ENCODE results near the gene CAMSAP3.

Gene CAMSAP3

GRCh38 chr19:7554990-7555864 lies 40.4 kb upstream of the CAMSAP3 start:
- Histone ChIP-seq H3K4me3 (ENCODE audit: low read length) (peak overlapping the region; percentile 44; the same call in 1 of the 2 replicates), H3K4me1 (ENCODE audit: insufficient read depth, low read length) (no peaks in the 10 kb centered on the region), H3K9ac (ENCODE audit: low read depth, low read length) (no peak overlapping the region), H3K27me3 (ENCODE audit: insufficient read depth, low read length) (no peaks in the 10 kb centered on the region), H3K36me3 (ENCODE audit: insufficient read depth, low read length) (peaks cover 46% of the 10 kb centered on the region), H3K9me3 (ENCODE audit: insufficient read depth, low read depth, low read length) (no peaks in the 10 kb centered on the region), H3K27ac (ENCODE audit: low read depth, low read length) (no peak overlapping the region)
- 93% methylated on average over 62 of the region's 62 CpGs for WGBS

DNA sequence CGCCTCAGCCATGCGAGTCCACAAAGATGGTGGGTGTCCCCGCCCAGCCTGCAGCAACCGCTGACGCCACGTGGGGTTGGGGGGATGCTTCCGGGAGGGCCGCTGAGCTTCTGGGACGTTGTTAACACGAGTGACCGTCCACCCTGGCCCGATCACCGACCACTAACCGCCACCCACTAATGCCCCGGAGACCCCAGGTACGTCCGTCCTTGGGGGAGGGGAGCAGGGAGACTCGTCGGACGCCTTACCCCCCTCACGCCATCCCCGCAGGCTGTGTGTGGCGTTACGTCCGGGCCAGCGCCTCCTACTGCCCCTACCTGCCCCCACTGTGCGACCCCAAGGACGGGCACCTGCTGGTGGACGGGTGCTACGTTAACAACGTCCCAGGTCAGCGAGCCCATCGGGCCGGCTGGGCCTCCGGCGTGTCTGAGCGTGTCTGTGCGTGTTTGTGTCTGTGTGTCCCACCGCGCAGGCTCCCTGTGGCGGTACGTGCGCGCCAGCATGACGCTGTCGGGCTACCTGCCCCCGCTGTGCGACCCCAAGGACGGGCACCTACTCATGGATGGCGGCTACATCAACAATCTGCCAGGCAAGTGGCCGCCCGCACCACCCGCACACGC lies 38.9 kb upstream of the CAMSAP3 start:
- Histone ChIP-seq H3K4me3 (ENCODE audit: low read length) (no peak overlapping the region), H3K27ac (ENCODE audit: low read depth, low read length) (no peak overlapping the region), H3K9me3 (ENCODE audit: insufficient read depth, low read depth, low read length) (no peaks in the 10 kb centered on the region), H3K27me3 (ENCODE audit: insufficient read depth, low read length) (no peaks in the 10 kb centered on the region), H3K9ac (ENCODE audit: low read depth, low read length) (no peak overlapping the region), H3K4me1 (ENCODE audit: insufficient read depth, low read length) (no peaks in the 10 kb centered on the region), H3K36me3 (ENCODE audit: insufficient read depth, low read length) (peaks cover 51% of the 10 kb centered on the region)
- WGBS: 96% methylated on average over 54 of the region's 54 CpGs

DNA sequence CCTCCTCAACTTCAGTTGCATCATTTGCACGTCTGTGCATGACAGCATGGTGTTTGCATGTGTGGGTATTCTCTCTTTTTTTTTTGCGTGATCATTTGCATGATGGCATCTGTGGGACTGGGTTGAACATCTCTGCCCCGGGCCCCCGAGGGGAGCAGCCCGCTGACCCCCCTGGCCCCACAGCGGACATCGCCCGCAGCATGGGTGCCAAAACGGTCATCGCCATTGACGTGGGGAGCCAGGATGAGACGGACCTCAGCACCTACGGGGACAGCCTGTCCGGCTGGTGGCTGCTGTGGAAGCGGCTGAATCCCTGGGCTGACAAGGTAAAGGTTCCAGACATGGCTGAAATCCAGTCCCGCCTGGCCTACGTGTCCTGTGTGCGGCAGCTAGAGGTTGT lies 37.0 kb upstream of the CAMSAP3 start:
- Histone ChIP-seq H3K4me1 (ENCODE audit: insufficient read depth, low read length) (no peaks in the 10 kb centered on the region), H3K36me3 (ENCODE audit: insufficient read depth, low read length) (peaks cover 47% of the 10 kb centered on the region), H3K9me3 (ENCODE audit: insufficient read depth, low read depth, low read length) (no peaks in the 10 kb centered on the region), H3K4me3 (ENCODE audit: low read length) (no peak overlapping the region), H3K9ac (ENCODE audit: low read depth, low read length) (no peak overlapping the region), H3K27me3 (ENCODE audit: insufficient read depth, low read length) (no peaks in the 10 kb centered on the region), H3K27ac (ENCODE audit: low read depth, low read length) (no peak overlapping the region)
- WGBS: 97% methylated on average over 18 of the region's 18 CpGs

- Histone ChIP-seq H3K27me3 (ENCODE audit: insufficient read depth, low read length) (no peaks in the 10 kb centered on the region), H3K4me1 (ENCODE audit: insufficient read depth, low read length) (no peaks in the 10 kb centered on the region), H3K27ac (ENCODE audit: low read depth, low read length) (no peak overlapping the region), H3K36me3 (ENCODE audit: insufficient read depth, low read length) (peaks cover 46% of the 10 kb centered on the region), H3K9ac (ENCODE audit: low read depth, low read length) (no peak overlapping the region), H3K4me3 (ENCODE audit: low read length) (no peak overlapping the region), H3K9me3 (ENCODE audit: insufficient read depth, low read depth, low read length) (no peaks in the 10 kb centered on the region)
- WGBS: 60% methylated on average over 4 of the region's 4 CpGs
These were observed 36.6 kb upstream of the CAMSAP3 start for GRCh38 chr19:7559102-7559501.

DNA sequence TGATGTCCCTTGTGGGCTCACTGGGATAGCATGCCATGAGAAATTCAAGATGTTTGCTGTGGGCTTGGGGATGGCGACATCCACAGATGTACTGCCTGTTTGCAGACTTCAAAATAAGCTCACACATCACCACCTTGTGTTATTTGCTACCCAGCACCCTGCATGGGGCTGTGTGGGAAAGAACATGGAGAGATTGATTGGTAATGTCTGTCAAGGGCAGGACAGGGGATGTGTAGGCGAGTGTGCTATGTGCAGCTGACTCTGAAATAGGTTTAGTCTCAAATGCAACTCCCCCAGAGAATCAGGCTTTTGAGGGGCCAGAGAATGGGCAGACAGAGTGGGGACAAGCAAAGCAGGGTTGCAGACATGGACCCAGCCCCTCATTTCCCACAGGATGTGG lies 35.4 kb upstream of the CAMSAP3 start:
- 89% methylated on average over 2 of the region's 2 CpGs for WGBS
- H3K9me3 ChIP-seq (ENCODE audit: insufficient read depth, low read depth, low read length): no peaks in the 10 kb centered on the region
- H3K9ac ChIP-seq (ENCODE audit: low read depth, low read length): no peak overlapping the region
- peaks cover 46% of the 10 kb centered on the region for H3K36me3 ChIP-seq (ENCODE audit: insufficient read depth, low read length)
- H3K27me3 ChIP-seq (ENCODE audit: insufficient read depth, low read length): no peaks in the 10 kb centered on the region
- H3K4me1 ChIP-seq (ENCODE audit: insufficient read depth, low read length): no peaks in the 10 kb centered on the region
- no peak overlapping the region for H3K4me3 ChIP-seq (ENCODE audit: low read length)
- no peak overlapping the region for H3K27ac ChIP-seq (ENCODE audit: low read depth, low read length)

- no peak overlapping the region for H3K4me3 ChIP-seq (ENCODE audit: low read length)
- H3K9ac ChIP-seq (ENCODE audit: low read depth, low read length): no peak overlapping the region
- no peak overlapping the region for H3K27ac ChIP-seq (ENCODE audit: low read depth, low read length)
- H3K9me3 ChIP-seq (ENCODE audit: insufficient read depth, low read depth, low read length): no peaks in the 10 kb centered on the region
- no peaks in the 10 kb centered on the region for H3K27me3 ChIP-seq (ENCODE audit: insufficient read depth, low read length)
- H3K36me3 ChIP-seq (ENCODE audit: insufficient read depth, low read length): peaks cover 38% of the 10 kb centered on the region
- no peaks in the 10 kb centered on the region for H3K4me1 ChIP-seq (ENCODE audit: insufficient read depth, low read length)
- 90% methylated on average over 17 of the region's 17 CpGs for WGBS
These were observed 34.3 kb upstream of the CAMSAP3 start for GRCh38 chr19:7561325-7561724.

DNA sequence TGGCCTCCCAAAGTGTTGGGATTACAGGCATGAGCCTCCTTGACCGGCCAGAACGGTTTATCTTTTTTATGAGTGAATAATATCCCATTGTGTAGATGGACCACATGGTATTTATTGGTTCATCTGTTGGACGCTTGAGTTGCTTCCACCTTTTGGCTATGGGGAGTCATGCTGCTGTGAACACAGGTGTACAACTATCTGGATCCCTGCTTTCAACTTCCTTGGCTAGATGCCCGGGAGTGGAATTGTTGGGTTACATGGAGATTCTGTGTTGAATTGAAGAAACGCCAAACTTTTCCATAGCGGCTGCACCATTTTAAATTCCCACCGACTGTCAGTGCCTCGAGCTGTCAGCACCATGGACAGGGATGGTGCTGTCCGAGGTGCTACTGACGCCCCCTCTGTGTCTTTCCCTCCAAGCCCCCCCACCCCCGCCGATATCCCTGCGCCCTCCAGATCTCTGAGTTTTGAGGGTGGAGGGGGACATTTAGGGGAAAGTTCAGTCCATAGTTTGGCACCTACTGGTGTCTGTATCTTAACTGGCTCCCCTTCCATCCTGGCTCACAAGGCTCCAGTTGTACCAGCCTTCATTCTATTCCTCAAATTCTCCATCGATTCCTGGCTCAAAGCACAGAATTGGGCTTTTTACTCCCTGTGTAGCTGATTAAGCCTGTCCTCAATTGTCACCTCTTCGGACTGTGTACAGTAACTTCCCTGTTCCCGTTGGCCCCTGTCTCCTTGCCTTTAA lies 32.8 kb upstream of the CAMSAP3 start:
- Histone ChIP-seq H3K36me3 (ENCODE audit: insufficient read depth, low read length) (peaks cover 23% of the 10 kb centered on the region), H3K9ac (ENCODE audit: low read depth, low read length) (no peak overlapping the region), H3K27me3 (ENCODE audit: insufficient read depth, low read length) (no peaks in the 10 kb centered on the region), H3K27ac (ENCODE audit: low read depth, low read length) (no peak overlapping the region), H3K9me3 (ENCODE audit: insufficient read depth, low read depth, low read length) (no peaks in the 10 kb centered on the region), H3K4me1 (ENCODE audit: insufficient read depth, low read length) (no peaks in the 10 kb centered on the region), H3K4me3 (ENCODE audit: low read length) (no peak overlapping the region)
- 70% methylated on average over 13 of the region's 16 CpGs for WGBS

- Histone ChIP-seq H3K9ac (ENCODE audit: low read depth, low read length) (no peak overlapping the region), H3K36me3 (ENCODE audit: insufficient read depth, low read length) (peaks cover 7% of the 10 kb centered on the region), H3K9me3 (ENCODE audit: insufficient read depth, low read depth, low read length) (no peaks in the 10 kb centered on the region), H3K27me3 (ENCODE audit: insufficient read depth, low read length) (no peaks in the 10 kb centered on the region), H3K4me3 (ENCODE audit: low read length) (no peak overlapping the region), H3K4me1 (ENCODE audit: insufficient read depth, low read length) (no peaks in the 10 kb centered on the region), H3K27ac (ENCODE audit: low read depth, low read length) (no peak overlapping the region)
- 89% methylated on average over 4 of the region's 4 CpGs for WGBS
These were observed 30.8 kb upstream of the CAMSAP3 start for GRCh38 chr19:7564866-7565265.

DNA sequence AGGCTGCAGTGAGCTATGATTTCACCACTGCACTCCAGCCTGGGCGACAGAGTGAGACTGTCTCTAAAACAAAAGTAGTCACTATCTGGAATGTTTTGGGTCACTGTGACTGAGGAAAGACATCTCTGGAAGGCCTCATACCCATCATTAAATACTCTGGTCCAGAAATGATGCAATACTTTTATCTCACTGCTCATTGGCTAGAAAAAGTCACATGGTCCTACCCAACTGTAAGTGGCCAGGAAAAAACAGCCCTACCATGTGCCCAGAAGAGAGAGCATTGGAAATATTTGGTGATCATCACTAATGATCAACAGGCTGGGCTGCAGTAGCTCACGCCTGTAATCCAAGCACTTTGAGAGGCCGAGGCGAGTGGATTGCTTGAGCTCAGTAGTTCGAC lies 30.3 kb upstream of the CAMSAP3 start:
- Histone ChIP-seq H3K27ac (ENCODE audit: low read depth, low read length) (no peak overlapping the region), H3K27me3 (ENCODE audit: insufficient read depth, low read length) (no peaks in the 10 kb centered on the region), H3K4me3 (ENCODE audit: low read length) (no peak overlapping the region), H3K9me3 (ENCODE audit: insufficient read depth, low read depth, low read length) (no peaks in the 10 kb centered on the region), H3K36me3 (ENCODE audit: insufficient read depth, low read length) (peaks cover 4% of the 10 kb centered on the region), H3K4me1 (ENCODE audit: insufficient read depth, low read length) (no peaks in the 10 kb centered on the region), H3K9ac (ENCODE audit: low read depth, low read length) (no peak overlapping the region)
- WGBS: 92% methylated on average over 5 of the region's 5 CpGs

GRCh38 chr19:7570761-7571160 lies 24.9 kb upstream of the CAMSAP3 start:
- Histone ChIP-seq H3K27ac (ENCODE audit: low read depth, low read length) (no peak overlapping the region), H3K9ac (ENCODE audit: low read depth, low read length) (no peak overlapping the region), H3K27me3 (ENCODE audit: insufficient read depth, low read length) (no peaks in the 10 kb centered on the region), H3K4me1 (ENCODE audit: insufficient read depth, low read length) (no peaks in the 10 kb centered on the region), H3K36me3 (ENCODE audit: insufficient read depth, low read length) (no peaks in the 10 kb centered on the region), H3K9me3 (ENCODE audit: insufficient read depth, low read depth, low read length) (no peaks in the 10 kb centered on the region), H3K4me3 (ENCODE audit: low read length) (no peak overlapping the region)
- WGBS: 91% methylated on average over 5 of the region's 5 CpGs

- Histone ChIP-seq H3K27ac (ENCODE audit: low read depth, low read length) (no peak overlapping the region), H3K27me3 (ENCODE audit: insufficient read depth, low read length) (peaks cover 7% of the 10 kb centered on the region), H3K4me3 (ENCODE audit: low read length) (no peak overlapping the region), H3K9me3 (ENCODE audit: insufficient read depth, low read depth, low read length) (no peaks in the 10 kb centered on the region), H3K4me1 (ENCODE audit: insufficient read depth, low read length) (no peaks in the 10 kb centered on the region), H3K9ac (ENCODE audit: low read depth, low read length) (no peak overlapping the region), H3K36me3 (ENCODE audit: insufficient read depth, low read length) (no peaks in the 10 kb centered on the region)
- 88% methylated on average over 9 of the region's 9 CpGs for WGBS
These were observed 20.1 kb upstream of the CAMSAP3 start for GRCh38 chr19:7575434-7576040.

Measured in HUES64 (cell line).